ENCODE data around the gene SH3GLB1. TPM values are rescaled to one million over a fixed set of nuclear protein-coding genes. Genes with fewer than 3 reads are reported as not detected.

Gene SH3GLB1
- total and polyA plus RNA-seq, 2 donors (not counting 3 experiments of a cell fraction or from before 2014, with no cell fraction given), result 43.7 to 140 TPM

DNA sequence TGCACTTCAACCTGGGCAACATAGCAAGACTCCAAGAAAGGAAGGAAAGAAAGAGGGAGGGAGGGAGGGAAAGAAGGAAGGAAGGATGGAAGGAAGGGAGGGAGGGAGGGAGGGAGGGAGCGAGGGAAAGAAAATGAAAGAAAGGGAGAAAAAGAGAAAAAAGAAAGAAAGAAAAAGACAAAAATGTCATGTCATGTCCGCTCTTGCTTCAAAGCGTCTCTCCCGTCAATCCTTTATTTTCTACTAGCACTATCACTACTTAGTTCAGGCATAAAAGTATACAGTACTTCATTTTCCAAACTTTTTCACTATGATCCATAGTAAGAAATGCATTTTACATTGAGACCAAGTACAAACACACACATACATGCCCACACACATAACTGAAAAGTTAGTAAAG lies 64.7 kb downstream of the SH3GLB1 start:
- Histone ChIP-seq H3K27ac (ENCODE audit: insufficient read depth, low read depth, low read length) (no peak overlapping the region), H3K9me1 (replicated peaks; ENCODE audit: control insufficient read depth, extremely low read depth, insufficient read depth, low read length) (no peaks in the 10 kb centered on the region), H3K4me1 (ENCODE audit: control insufficient read depth, extremely low read depth, insufficient read depth, low read length) (peaks cover 10% of the 10 kb centered on the region), H3K4me3 (replicated peaks in 1 of 3; ENCODE audit: insufficient read depth in 1 of 3, low read depth in 1 of 3, low read length in 3 of 3) (no peak overlapping the region), H3K9ac (replicated peaks; ENCODE audit: extremely low read depth, insufficient read depth, low read length) (no peak overlapping the region), H3K36me3 (ENCODE audit: control insufficient read depth in 2 of 2, extremely low read depth in 1 of 2, insufficient read depth in 2 of 2, low read length in 2 of 2) (no peaks in the 10 kb centered on the region), H3K4me2 (ENCODE audit: insufficient read depth, low read length) (no peak overlapping the region), H4K20me1 (replicated peaks; ENCODE audit: control insufficient read depth, extremely low read depth, insufficient read depth, low read length) (no peaks in the 10 kb centered on the region), H3K9me3 (replicated peaks; ENCODE audit: control insufficient read depth, insufficient read depth, low read length) (no peaks in the 10 kb centered on the region), H3K27me3 (ENCODE audit: control insufficient read depth in 2 of 2, insufficient read depth in 2 of 2, low read length in 2 of 2) (no peaks in the 10 kb centered on the region), H3K79me2 (ENCODE audit: control insufficient read depth, insufficient read depth, low read length) (no peaks in the 10 kb centered on the region), H2AFZ (ENCODE audit: low read depth, low read length) (no peak overlapping the region)
- no peak for FAIRE-seq
- no TSS peak for BruUV-seq (replicated peaks)
- intact Hi-C loops (cut with micrococcal nuclease) (no loop called here), dilution Hi-C loops (cut with MboI; ENCODE audit: extremely low pct_ligation_motif_present, low sequenced_read_pairs) (no loop called here)
- TF ChIP-seq JUN (IDR thresholded peaks at IDR 0.05; ENCODE audit: borderline replicate concordance, insufficient read depth, insufficient read length, low read depth) (no peak), GATA2 (IDR thresholded peaks at IDR 0.05; ENCODE audit: insufficient read depth, insufficient read length, low read depth, low read length) (no peak)
- no peak for DNase-seq (ENCODE audit: low read depth, low spot score)
- ChIA-PET CTCF (interaction anchor here (1.1 kb wide), 1 partner anchor 65 kb away, joined by 3 read pairs; the partner anchor contains the start of gene SH3GLB1), POLR2A (no interaction called here)

DNA sequence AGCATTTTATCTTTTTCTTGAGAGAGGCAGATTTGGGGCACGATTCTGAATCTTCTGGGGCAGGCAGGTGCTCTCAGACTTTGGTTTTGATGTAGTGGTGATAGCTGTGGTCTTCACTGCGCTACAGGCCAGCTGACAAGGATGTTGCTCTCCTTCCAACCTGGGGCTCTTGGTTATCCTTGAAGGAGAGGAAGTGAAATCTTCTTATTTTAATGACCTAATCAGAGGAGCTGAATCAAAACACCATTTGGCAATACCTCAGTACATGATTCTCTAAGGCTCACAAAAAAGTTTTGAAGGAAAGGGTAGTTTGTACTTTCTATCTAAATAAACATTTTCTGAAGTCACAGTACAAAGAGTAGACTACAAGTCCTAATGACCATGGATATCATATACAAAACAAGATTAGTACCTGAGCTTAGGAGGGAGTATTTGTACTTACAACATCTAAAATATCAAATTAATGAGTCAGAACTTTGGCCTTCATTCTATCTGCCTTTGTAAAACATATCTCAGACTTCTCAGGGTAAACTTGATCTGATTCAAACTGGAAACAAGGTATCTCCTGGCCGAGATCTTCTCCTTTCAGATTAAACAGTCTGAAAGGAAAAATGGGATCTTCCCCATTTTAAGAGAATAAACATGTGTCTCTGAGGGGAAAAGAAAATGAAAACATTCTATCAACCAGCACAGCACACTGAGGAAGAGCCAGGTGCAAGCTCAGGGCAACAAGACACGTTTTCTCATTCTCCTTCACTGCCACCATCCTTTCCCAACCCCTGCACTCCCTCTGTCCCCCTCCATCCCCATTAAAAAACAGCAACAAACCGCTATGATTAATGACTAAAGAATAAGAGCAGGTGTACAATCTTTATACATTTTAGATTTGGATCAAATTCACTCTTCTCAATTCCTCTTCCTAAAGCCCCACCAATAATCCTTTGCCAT lies 69.2 kb downstream of the SH3GLB1 start:
- peak; percentile 32 for DNase-seq (ENCODE audit: low read depth, low spot score)
- no peaks in the 10 kb centered on the region for H3K79me2 ChIP-seq (ENCODE audit: control insufficient read depth, insufficient read depth, low read length)
- H3K4me1 ChIP-seq (ENCODE audit: control insufficient read depth, extremely low read depth, insufficient read depth, low read length), result peaks cover 33% of the 10 kb centered on the region
- H3K9me3 ChIP-seq (replicated peaks; ENCODE audit: control insufficient read depth, insufficient read depth, low read length), result no peaks in the 10 kb centered on the region
- peak overlapping the region; percentile 26 for H2AFZ ChIP-seq (ENCODE audit: low read depth, low read length)
- peak overlapping the region; percentile 62 for H3K9ac ChIP-seq (replicated peaks; ENCODE audit: extremely low read depth, insufficient read depth, low read length)
- ChIA-PET CTCF (interaction anchor here (0.7 to 3.5 kb wide), 12 partner anchors 9 to 394 kb away, joined by 3 to 12 read pairs (median 3); partner anchors contain the start of genes HS2ST1, SELENOF and SH3GLB1), POLR2A (interaction anchor here (0.9 kb wide), 1 partner anchor 141 kb away, joined by 13 read pairs; the partner anchor contains the start of genes HS2ST1 and SELENOF)
- peak overlapping the region; percentile 93 for H3K4me2 ChIP-seq (ENCODE audit: insufficient read depth, low read length)
- H3K27me3 ChIP-seq (ENCODE audit: control insufficient read depth in 2 of 2, insufficient read depth in 2 of 2, low read length in 2 of 2), result no peaks in the 10 kb centered on the region
- dilution Hi-C loops (cut with MboI; ENCODE audit: extremely low pct_ligation_motif_present, low sequenced_read_pairs) (no loop called here), intact Hi-C loops (cut with micrococcal nuclease) (loop anchor here (2.0 kb wide), 2 partner anchors 69 to 77 kb away; partner anchors contain the start of gene SH3GLB1)
- peak overlapping the region; percentile 81 for H3K27ac ChIP-seq (ENCODE audit: insufficient read depth, low read depth, low read length)
- no peaks in the 10 kb centered on the region for H4K20me1 ChIP-seq (replicated peaks; ENCODE audit: control insufficient read depth, extremely low read depth, insufficient read depth, low read length)
- no peak for FAIRE-seq
- TF ChIP-seq, protein P1, sequence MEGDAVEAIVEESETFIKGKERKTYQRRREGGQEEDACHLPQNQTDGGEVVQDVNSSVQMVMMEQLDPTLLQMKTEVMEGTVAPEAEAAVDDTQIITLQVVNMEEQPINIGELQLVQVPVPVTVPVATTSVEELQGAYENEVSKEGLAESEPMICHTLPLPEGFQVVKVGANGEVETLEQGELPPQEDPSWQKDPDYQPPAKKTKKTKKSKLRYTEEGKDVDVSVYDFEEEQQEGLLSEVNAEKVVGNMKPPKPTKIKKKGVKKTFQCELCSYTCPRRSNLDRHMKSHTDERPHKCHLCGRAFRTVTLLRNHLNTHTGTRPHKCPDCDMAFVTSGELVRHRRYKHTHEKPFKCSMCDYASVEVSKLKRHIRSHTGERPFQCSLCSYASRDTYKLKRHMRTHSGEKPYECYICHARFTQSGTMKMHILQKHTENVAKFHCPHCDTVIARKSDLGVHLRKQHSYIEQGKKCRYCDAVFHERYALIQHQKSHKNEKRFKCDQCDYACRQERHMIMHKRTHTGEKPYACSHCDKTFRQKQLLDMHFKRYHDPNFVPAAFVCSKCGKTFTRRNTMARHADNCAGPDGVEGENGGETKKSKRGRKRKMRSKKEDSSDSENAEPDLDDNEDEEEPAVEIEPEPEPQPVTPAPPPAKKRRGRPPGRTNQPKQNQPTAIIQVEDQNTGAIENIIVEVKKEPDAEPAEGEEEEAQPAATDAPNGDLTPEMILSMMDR (IDR thresholded peaks at IDR 0.05; ENCODE audit: extremely low read depth in 1 of 2, insufficient read depth in 1 of 2, low read depth in 1 of 2, low read length in 2 of 2), result no peak
- H3K36me3 ChIP-seq (ENCODE audit: control insufficient read depth in 2 of 2, extremely low read depth in 1 of 2, insufficient read depth in 2 of 2, low read length in 2 of 2), result no peaks in the 10 kb centered on the region
- peak overlapping the region in 1 of 3 experiments; percentile 50 for H3K4me3 ChIP-seq (replicated peaks in 1 of 3; ENCODE audit: insufficient read depth in 1 of 3, low read depth in 1 of 3, low read length in 3 of 3)
- no peaks in the 10 kb centered on the region for H3K9me1 ChIP-seq (replicated peaks; ENCODE audit: control insufficient read depth, extremely low read depth, insufficient read depth, low read length)
- TSS peak; percentile 62 for BruUV-seq (replicated peaks)
